Stimulated activated naive CD8-positive, alpha-beta T cell treated with anti-CD3 and anti-CD28 coated beads, Interleukin-15, amount 100 ng/mL, for 72 hours (primary cell): ENCODE measurements around the gene ZNF180.

Experiments
- ATAC-seq: fragments of 150-1000 bp; cut with Tn5 transposase; 2 replicates; pipeline ENCODE4 v1.10.0; 2021; ENCODE audit warnings: mild to moderate bottlenecking, moderate library complexity
- DNase-seq, 2 donors: peaks; one replicate each; pipeline ENCODE4 v3.0.0; 2021 to 2022
- H3K27ac Mint-ChIP-seq, 2 donors: one replicate each; pipeline ENCODE4 v1.8.0; 2022; ENCODE audit warnings: mild to moderate bottlenecking in 2 of 2, mixed read lengths in 2 of 2, moderate library complexity in 2 of 2
- H3K27me3 Mint-ChIP-seq: one replicate; pipeline ENCODE4 v1.8.0; 2022; ENCODE audit warnings: mixed read lengths
- H3K4me1 Mint-ChIP-seq: one replicate; pipeline ENCODE4 v1.8.0; 2022; ENCODE audit warnings: mild to moderate bottlenecking, mixed read lengths
- H3K4me3 Mint-ChIP-seq, 2 donors: one replicate each; pipeline ENCODE4 v1.8.0; 2022; ENCODE audit warnings: mild to moderate bottlenecking in 2 of 2, mixed read lengths in 2 of 2, moderate library complexity in 1 of 2
- H3K9me3 Mint-ChIP-seq, 2 donors: one replicate each; pipeline ENCODE4 v1.8.0; 2022; ENCODE audit warnings: mixed read lengths in 2 of 2

Gene ZNF180

GRCh38 chr19:44447916-44448674 is 52.2 kb downstream of the ZNF180 start, which contains the start of gene ZNF229:
ZNF229 (minus strand) TSS chr19:44448472; CDS start chr19:44442847, 5,625 bp downstream.
- Mint-ChIP-seq H3K9me3 (peaks cover 63 to 78% of the 10 kb centered on the region in 2 donors), H3K27me3 (no peaks in the 10 kb centered on the region), H3K27ac (peak within 1 kb of the TSS; percentile 63 to 93), H3K4me3 (peak within 1 kb of the TSS; percentile 88 to 90), H3K4me1 (peaks cover 7% of the 10 kb centered on the region)
- ATAC-seq (peak; percentile 100), DNase-seq (peak; percentile 77 to 88)

- Mint-ChIP-seq H3K27ac (no peak overlapping the region), H3K9me3 (peaks cover 43 to 70% of the 10 kb centered on the region in 2 donors), H3K27me3 (no peaks in the 10 kb centered on the region), H3K4me1 (no peaks in the 10 kb centered on the region), H3K4me3 (no peak overlapping the region)
- ATAC-seq: no peak
- no peak for DNase-seq
Measured at GRCh38 chr19:44438441-44438840, 61.9 kb downstream of the ZNF180 start.

GRCh38 chr19:44435441-44435840 is 64.9 kb downstream of the ZNF180 start:
- Mint-ChIP-seq H3K4me3 (no peak overlapping the region), H3K4me1 (no peaks in the 10 kb centered on the region), H3K27me3 (no peaks in the 10 kb centered on the region), H3K27ac (no peak overlapping the region), H3K9me3 (peaks cover 51 to 63% of the 10 kb centered on the region in 2 donors)
- DNase-seq (no peak), ATAC-seq (no peak)

- Mint-ChIP-seq H3K27ac (no peak overlapping the region), H3K9me3 (peaks cover 69 to 73% of the 10 kb centered on the region in 2 donors), H3K4me3 (no peak overlapping the region), H3K4me1 (no peaks in the 10 kb centered on the region), H3K27me3 (no peaks in the 10 kb centered on the region)
- DNase-seq (no peak), ATAC-seq (no peak)
Measured at GRCh38 chr19:44430956-44431355, 69.4 kb downstream of the ZNF180 start.
